ENCODE data around the gene PDE4B.

GRCh38 chr1:65946960-65947359 lies 154.3 kb downstream of the PDE4B start:
- TF ChIP-seq POLR2A (IDR thresholded peaks at IDR 0.05) (no peak), CTCF (IDR thresholded peaks at IDR 0.05) (no peak)
